Measurements from ENCODE around the gene NLGN1. TPM values are rescaled to one million over a fixed set of nuclear protein-coding genes. Genes with fewer than 3 reads are reported as not detected.

NLGN1 gene
- total and polyA plus RNA-seq, 2 of the 8 experiments (the other 6 are each of a cell fraction or from before 2014, with no cell fraction given): 7.8 to 14.8 TPM

DNA sequence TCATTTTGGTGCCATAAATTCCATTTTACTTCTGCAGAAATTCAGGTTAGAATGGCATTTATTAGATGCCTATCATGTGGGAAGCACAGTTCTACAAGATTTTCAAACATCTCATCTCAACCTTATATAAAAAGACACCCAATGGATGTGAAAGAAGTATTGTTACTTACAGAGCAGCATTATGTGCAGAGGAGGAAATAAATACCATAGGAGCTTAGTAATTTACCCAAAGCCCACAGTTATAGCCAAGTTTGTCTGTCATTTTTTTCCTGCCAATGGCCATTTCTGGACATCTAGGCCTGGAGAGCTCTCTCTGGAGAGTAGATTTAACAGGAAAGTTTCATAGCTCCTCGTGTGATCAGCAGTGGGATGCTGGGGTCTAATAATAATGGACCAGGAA lies 802.2 kb downstream of the NLGN1 start (continued):
- no peak for TF ChIP-seq TBP (IDR thresholded peaks at IDR 0.05; ENCODE audit: low read depth, low read length)
- TF ChIP-seq GTF2F1 (IDR thresholded peaks at IDR 0.05; ENCODE audit: borderline replicate concordance, low read depth, low read length): no peak
